RWPE2 (cell line): ENCODE results near the gene PTPN22.

Experiments
- ATAC-seq: fragments of 200-7000 bp; cut with Tn5 transposase; 3 replicates; pipeline ENCODE4 v1.9.1; 2021; ENCODE audit warnings: low read depth
- DNase-seq: peaks from one replicate; pipeline ENCODE4 v3.0.0-alpha.2; 2020; ENCODE audit warnings: low spot score
- H3K27ac ChIP-seq: fragments of 450-650 bp; 2 replicates; pipeline ENCODE4 v1.5.1; 2017; ENCODE audit warnings: mild to moderate bottlenecking; ENCODE audit not compliant: poor library complexity, severe bottlenecking
- H3K27me3 ChIP-seq: fragments of 250-450 bp; sonication (Bioruptor Pico); 2 replicates; pipeline ENCODE4 v1.5.1; 2021; ENCODE audit warnings: mild to moderate bottlenecking, moderate library complexity; ENCODE audit not compliant: insufficient read depth, poor library complexity, severe bottlenecking
- H3K36me3 ChIP-seq: fragments of 250-450 bp; sonication (Bioruptor Pico); 2 replicates; pipeline ENCODE4 v1.5.1; 2020; ENCODE audit warnings: low read depth, mild to moderate bottlenecking, moderate library complexity
- H3K4me1 ChIP-seq: fragments of 250-450 bp; sonication (Bioruptor Pico); 2 replicates; pipeline ENCODE4 v1.5.1; 2021; ENCODE audit warnings: mild to moderate bottlenecking, moderate library complexity; ENCODE audit not compliant: insufficient read depth, poor library complexity, severe bottlenecking
- H3K4me3 ChIP-seq: fragments of 250-450 bp; sonication (Bioruptor Pico); 2 replicates; pipeline ENCODE4 v1.5.1; 2021; ENCODE audit warnings: mild to moderate bottlenecking, moderate library complexity; ENCODE audit not compliant: severe bottlenecking
- H3K9me3 ChIP-seq: fragments of 250-450 bp; sonication (Bioruptor Pico); 2 replicates; pipeline ENCODE4 v1.5.1; 2021; ENCODE audit warnings: mild to moderate bottlenecking, moderate library complexity; ENCODE audit not compliant: severe bottlenecking
- CTCF ChIP-seq: fragments of 450-650 bp; IDR thresholded peaks from one replicate; pipeline ENCODE4 v1.5.1; 2017; ENCODE audit warnings: mild to moderate bottlenecking, moderate library complexity; ENCODE audit not compliant: poor library complexity, severe bottlenecking

Gene PTPN22

DNA sequence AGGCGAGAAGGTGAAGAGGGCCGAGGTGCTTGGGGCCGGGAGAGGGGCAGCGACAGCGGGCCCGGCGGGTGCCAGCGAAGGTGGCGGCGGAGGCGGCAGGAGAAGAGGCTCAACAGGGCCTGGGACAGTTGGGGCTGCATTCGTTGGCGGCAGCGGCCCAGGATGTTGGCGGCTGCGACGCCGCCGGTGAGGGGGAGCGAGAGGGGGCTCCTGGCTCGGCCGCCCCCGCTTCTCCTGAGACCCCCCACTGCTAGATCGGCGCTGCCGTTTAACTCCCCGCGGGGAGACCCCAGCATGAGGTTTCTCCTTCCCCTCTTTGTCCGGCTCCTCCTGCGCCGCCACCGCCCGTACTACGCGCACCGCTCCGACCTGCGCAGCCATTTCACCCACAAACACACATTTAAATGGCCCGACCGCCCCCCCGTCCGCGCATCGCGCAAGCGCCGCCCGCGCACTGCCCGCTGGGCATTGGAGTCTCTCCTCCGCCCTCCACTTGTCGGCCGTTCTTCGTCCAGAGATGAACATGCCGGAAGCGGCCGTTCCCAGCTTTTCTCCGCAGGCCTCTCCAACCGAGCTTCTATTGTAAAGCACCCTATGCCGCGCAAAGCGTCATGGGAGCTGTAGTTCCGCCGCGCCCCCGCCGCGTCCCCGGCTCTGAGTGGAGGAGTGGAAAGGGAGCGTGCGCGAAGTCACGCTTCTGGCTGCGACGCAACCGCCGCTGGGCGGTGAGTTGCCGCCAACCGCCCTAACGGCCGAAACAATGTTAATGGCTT lies 59.4 kb downstream of the PTPN22 start, which contains the start of gene RSBN1:
Gene RSBN1 (minus strand): TSS at position 589 of the 773 bp plus-strand sequence. CDS start 64 bp downstream, at position 525.
- Histone ChIP-seq H3K4me1 (peaks cover 17% of the 10 kb centered on the region), H3K27ac (peak within 1 kb of the TSS; percentile 50), H3K9me3 (no peaks in the 10 kb centered on the region), H3K36me3 (no peaks in the 10 kb centered on the region), H3K4me3 (peak within 1 kb of the TSS; percentile 79), H3K27me3 (no peaks in the 10 kb centered on the region)
- no peak for TF ChIP-seq CTCF
- DNase-seq = peak; percentile 98
- peak; percentile 96 for ATAC-seq

DNA sequence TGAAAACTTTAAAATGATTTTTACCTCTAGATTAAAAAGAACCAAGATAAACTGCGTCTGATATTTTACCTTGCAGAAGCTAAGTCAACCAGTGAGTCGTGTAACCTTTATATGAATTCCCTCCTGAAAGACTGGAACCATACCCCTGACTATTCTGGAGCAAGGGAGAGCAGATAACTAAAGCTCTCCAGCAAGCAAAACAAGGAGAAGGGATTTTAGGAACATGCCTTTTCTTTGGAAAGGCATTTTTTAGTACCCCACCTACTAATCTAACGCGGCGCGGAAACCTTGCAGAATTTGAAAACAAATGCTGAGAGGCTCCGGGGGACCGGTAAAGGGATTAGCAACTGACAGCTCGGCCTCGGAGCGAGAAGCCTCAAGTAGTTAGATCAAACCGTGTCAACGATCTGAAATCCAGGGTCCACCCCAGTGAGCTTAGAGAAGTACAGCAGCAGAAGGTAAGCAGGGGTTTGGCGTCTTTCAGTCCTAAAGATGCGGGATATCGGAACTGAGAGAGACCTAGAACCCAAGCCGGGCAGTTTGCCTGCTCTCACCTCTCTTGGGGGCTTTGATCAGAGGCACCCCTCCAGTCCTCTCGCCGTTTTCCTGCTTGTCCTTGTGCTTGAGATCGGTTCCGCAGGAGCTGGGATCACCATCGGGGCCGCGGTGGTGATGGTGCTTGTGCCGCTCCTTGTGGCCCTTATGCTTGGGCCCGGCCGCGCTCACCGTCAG lies 60.2 kb downstream of the PTPN22 start:
- H3K27ac ChIP-seq = peak overlapping the region; percentile 50
- H3K4me3 ChIP-seq = peak overlapping the region; percentile 79
- DNase-seq = peak; percentile 66
- H3K27me3 ChIP-seq = no peaks in the 10 kb centered on the region
- peak; percentile 40 for ATAC-seq
- H3K9me3 ChIP-seq = no peaks in the 10 kb centered on the region
- peaks cover 17% of the 10 kb centered on the region for H3K4me1 ChIP-seq
- no peak for TF ChIP-seq CTCF
- no peaks in the 10 kb centered on the region for H3K36me3 ChIP-seq

GRCh38 chr1:113809670-113810602 lies 61.6 kb downstream of the PTPN22 start:
- DNase-seq = no peak
- H3K36me3 ChIP-seq = no peaks in the 10 kb centered on the region
- peak overlapping the region; percentile 23 for H3K27ac ChIP-seq
- ATAC-seq = no peak
- H3K4me3 ChIP-seq = peak overlapping the region; percentile 79
- no peaks in the 10 kb centered on the region for H3K27me3 ChIP-seq
- no peak for TF ChIP-seq CTCF
- H3K4me1 ChIP-seq = peaks cover 20% of the 10 kb centered on the region
- H3K9me3 ChIP-seq = no peaks in the 10 kb centered on the region

DNA sequence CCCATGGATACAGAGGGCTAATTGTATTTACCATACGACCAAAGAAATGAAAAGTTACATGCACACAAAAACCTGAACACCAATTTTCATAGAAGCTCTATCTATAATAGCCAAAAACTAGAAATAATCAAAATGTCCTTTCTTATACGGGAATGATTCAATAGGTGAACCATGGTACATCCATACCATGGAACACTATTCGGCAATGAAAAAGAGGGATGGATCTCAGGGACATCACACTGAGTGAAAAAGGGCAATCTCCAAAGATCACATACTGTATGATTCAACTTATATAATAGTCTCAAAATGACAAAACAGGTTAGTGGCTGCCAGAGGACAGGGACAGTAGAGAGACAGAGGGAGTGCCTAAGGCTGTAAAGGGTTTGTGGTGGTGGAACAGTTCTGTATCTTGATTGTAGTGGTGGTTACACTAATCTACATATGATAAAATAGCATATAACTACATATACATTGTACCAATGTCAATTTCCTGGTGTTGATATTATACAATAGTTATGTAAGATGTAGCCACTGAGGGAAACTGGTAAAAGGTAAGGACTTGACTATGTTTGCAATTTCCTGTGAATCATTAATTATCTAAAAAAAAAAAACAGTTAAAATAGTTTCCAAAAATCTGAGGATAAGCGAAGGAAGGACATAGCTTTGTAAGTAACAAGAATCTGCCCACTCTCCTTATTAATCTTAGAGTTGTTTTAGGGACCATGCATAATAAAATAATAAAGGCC lies 62.9 kb downstream of the PTPN22 start:
- DNase-seq (no peak), ATAC-seq (no peak)
- no peak for TF ChIP-seq CTCF
- Histone ChIP-seq H3K4me1 (peaks cover 26% of the 10 kb centered on the region), H3K36me3 (0 out of 2 replicates have a peak, but pooled peaks cover 6% of the 10 kb centered on the region), H3K4me3 (no peak overlapping the region), H3K27me3 (no peaks in the 10 kb centered on the region), H3K9me3 (no peaks in the 10 kb centered on the region), H3K27ac (peak overlapping the region; percentile 23)
